ENCODE results near the gene DTX4. TPM values are rescaled to one million over a fixed set of nuclear protein-coding genes. Genes with fewer than 3 reads are reported as not detected.

DTX4 gene
- polyA plus RNA-seq, 3 donors = 52.9 to 66.2 (median 53.9) TPM

DNA sequence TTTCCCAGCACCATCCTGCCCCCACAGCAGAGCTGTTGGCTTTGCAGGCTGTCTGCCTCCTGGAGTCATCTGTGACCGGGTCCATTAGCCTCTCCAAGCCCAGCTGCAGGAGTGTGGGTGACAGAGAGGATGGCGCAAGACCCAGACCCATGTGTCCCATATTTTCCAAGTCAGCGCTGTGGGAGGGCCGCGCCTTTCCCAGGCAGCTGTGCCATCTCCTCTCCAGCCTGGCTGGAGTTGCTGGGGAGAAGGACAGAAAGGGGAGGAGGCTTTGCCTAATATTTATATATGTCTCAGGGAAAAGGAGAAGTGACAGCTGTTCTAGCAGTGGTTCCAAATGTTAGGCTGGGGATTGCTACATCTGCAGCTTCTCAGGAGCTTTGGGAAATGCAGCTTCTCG lies 15.7 kb downstream of the DTX4 start:
- peak; percentile 82 for DNase-seq

DNA sequence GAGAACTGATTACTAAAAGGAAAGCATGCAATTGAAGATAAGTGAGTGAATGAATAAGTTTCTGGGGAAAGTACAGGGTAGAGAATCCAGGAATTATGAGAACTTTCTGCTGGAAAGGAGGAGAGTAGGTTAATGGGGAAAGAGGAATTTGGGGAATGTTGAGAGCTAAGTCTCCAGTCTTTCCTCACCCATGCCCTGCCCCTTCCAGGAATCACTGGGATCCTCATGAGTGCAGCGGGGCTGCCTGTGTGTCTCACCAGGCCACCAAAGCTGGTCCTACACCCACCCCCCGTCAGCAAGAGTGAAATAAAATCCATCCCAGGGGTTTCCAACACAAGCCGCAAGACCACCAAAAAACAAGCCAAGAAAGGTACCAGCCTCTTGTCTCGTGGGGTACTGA lies 17.0 kb downstream of the DTX4 start:
- DNase-seq = no peak

DNA sequence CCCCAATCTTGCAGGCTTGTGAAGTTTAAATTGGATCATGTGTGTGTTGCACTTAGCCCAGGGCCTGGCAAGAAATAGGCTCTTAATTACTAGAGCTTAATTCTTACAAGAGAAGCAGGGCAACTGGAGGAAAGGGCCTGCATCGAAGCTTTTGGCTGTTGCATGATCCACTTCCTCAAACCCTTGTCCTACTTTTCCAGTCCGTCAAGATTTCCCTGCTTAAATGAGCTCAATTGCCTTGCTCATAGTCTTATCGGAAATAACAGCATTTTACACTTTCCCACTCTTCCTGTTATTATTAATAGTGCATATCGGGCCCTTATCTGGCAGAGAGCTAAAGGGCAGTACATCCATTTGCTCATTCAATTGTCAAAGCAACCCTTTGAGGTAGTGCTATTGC lies 18.1 kb downstream of the DTX4 start:
- DNase-seq = no peak

DNA sequence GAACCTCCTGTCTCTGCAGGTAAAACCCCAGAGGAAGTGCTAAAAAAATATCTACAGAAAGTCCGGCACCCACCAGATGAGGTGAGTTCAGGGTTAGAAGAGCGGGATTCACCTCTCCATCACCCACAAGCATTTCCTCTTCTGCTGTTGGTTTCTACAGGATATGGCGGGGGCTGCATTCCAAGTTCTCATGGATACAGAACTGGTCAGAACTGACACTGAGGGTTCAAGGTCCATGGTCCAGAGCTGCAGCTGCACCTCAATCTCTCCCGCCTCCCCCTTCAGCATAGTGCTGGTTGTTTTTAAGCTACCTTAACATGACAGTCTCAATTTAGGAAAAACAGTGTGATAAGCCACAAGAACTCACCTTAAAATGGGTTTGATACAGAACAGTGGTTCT lies 19.2 kb downstream of the DTX4 start:
- DNase-seq = no peak

DNA sequence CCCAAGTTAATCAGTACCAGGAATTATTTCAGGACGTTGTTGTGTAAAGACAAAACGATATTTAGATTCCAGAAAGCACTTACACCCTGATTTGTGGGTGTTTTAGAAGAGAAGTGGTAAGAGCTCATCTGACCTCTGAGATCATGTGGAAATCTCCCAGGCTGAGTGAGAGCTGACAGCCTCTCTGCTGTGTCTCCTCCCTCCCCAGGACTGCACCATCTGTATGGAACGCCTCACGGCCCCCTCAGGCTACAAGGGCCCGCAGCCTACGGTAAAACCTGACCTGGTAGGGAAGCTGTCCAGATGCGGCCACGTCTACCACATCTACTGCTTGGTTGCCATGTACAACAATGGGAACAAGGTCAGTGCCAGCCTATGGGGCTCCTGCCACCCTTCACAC lies 20.0 kb downstream of the DTX4 start:
- DNase-seq = no peak

DNA sequence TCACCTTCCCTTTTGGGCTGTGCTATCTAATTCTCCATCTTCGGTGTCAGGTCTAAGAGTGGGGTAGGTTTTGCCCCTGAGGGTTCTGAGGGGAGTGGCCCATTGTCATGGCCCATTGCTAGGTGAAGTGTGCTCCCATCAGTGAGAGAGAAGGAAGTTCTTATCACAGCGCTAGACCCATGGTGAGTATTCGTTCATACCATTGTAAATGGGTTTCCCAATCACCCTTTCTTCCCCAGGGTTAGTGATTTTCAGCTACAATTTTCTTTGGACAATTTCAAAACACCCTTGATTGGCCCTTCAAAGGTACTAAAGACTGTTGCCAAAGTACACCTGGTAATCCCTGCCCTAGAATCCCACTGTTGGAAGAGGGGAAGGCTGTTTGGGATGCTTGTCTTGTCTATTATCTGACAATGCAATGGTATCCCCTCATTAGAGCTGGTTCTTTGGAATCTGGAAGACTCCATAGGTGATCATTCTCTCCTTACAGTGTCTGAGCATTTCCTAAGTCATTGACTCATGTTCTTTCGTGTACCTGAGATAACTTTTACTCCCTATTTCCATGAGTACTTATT lies 20.6 kb downstream of the DTX4 start:
- no peak for DNase-seq

DNA sequence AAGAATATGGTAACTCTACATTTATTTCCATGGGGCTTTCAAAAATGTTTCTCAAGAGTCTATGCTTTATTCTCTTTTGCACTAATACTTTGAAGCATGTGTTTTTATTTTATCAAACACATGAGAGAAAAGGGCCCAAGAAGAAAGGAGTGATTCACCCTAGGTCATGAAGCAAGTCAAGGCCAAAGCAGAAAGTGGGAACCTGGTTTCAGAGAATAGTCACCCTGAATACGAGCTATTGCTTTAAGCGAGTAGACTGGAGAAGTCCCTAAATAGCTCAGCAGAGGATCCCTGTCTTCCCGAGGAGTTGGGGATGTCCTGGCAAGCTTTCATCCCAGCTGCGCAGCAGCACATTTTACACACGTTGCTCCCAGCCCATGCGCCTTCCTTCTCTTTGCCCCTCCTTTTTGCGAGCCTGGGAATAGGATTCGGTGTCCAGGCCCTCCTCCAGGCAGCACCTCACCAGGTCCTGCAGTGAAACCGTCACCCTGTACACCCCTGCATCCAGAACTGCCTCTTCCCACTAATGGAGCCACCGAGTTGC lies 21.7 kb downstream of the DTX4 start:
- DNase-seq = no peak

DNA sequence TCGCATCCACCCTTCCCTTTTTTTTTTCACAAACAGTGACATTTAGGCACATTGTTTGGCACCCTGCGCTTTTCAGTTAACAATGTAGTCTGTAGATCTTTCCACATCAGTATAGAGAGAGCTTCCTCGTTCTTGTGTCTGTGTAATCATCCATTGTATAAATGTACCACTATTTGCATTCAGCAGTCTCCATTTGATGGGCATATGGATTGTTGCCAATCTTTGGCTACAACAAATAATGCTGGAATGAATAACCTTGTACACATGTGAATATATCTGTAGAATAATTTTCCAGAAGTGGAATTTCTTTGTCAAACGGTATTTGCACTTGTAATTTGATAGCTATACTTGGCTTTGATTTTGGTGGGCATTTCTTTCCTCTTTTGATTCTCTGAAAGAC lies 23.7 kb downstream of the DTX4 start:
- DNase-seq = no peak

DNA sequence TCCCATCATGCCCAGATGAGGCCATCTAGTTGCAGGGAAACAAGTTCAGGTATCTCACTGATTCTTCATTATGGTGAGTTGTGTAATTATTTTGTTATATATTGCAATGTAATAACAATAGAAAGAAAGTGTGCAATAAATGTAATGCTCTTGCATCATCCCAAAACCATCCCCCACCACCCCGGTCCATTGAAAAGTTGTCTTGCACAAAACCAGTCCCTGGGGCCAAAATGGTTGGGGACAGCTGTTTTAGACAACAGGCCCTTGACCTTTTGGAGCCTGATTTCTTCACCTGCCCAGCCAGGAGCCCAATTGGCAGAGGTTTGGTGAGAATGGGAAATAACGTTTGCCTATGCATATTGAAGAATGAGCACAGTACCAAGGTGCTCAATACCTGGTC lies 24.8 kb downstream of the DTX4 start:
- DNase-seq = no peak

DNA sequence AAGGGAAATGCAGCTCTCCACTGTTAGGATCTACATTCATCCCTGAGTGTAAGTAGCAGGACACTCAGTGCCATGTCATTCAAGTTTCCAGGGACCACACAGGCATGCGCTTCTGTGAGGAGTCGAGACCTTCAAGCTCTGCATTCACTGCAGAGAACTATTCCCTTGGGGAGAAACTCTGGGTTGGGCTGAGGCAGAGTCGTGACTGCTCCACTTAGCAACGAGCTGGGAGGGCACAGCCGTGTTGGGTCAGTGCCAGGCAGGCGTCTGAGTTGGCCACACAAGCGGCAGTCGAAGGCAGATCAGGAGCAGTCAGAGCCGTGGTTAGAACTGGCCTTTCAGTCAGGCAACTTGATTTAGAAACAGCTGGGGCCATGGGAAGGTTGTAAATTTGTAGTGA lies 26.1 kb downstream of the DTX4 start:
- DNase-seq = peak; percentile 69

DNA sequence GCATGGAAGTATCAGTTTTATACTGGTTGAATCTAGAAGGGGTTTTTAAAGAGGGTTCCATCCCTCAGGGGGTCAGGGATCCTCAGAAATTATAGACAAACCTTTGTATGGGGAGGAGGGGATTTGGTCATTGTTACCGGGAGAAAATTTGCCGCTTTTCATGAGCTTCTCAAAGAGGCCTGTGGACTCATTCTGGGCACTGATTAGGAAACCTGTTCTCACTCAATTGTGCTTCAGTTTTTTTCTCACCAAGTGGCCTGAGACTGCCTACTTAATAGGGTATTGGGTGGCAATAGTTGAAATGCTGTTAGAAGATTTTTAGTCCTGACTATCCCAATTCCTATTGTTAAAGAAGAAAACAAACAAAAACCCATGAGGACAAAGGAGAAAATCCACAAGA lies 26.8 kb downstream of the DTX4 start:
- no peak for DNase-seq

DNA sequence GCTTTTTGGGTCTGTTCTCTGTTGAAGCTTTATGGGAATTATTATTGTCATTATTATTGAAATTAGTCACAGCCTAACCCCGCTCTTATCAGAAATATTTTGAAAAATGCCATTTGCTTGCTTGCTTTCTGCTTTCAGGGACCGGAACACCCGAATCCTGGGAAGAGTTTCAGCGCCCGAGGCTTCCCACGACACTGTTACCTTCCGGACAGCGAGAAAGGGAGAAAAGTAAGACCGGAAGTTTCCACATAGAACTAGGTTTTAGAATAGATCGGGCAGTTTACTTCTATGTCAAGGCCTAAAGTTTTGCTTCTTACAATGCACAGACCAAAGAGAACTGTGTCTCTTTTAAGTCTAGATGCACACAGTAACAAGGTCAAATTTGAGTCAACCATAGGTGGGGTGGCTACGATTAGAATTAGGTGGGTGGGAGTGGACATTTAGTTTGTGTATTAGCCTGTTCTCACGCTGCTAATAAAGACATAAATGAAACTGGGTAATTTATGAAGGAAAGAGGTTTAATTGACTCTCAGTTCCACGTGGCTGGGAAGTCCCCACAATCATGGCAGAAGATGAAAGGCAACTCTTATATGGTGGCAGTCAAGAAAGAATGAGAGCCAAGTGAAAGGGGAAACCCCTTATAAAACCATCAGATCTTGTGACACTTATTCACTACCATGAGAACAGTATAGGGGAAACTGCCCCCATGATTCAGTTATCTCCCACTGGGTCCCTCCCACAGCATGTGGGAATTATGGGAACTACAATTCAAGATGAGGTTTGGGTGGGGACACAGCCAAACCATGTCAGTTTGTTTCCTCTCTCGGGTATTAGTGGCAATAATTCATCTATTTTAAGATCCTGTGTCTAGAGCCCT lies 27.9 kb downstream of the DTX4 start:
- no peak for DNase-seq

DNA sequence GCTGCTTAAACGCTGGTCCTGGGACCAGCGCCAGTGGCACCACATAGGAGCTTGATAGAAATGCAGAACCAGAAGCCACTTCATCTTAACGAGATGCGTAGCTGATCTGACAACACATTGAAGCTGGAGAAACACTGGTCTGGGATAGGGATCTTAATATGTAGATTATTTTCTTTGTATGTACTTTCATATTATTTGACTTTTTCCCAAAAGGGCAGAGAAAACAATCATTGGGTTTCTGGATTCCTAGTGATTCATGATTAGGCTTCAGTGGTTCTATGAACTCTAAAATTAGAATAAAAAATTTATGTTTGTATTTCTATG lies 28.5 kb downstream of the DTX4 start:
- no peak for DNase-seq

DNA sequence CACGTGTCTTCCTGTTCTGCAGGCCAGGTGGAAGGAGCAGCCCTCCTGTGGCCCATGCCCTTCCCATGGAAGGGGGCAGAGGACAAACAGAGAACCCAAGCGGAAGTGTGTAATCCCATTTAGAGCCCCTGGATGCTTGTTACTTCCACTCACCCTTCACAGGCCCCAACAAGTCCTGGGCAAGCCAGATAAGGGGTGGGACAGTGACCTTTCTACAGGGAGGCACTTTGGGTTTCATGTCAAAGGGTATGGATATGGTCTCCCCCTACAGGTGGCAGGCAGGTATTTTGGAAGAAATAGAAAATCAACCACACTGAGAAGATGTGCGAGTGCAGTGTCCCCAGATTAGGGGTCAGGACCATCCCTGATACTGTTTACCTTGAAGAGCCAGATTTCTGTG lies 29.4 kb downstream of the DTX4 start:
- DNase-seq = no peak

DNA sequence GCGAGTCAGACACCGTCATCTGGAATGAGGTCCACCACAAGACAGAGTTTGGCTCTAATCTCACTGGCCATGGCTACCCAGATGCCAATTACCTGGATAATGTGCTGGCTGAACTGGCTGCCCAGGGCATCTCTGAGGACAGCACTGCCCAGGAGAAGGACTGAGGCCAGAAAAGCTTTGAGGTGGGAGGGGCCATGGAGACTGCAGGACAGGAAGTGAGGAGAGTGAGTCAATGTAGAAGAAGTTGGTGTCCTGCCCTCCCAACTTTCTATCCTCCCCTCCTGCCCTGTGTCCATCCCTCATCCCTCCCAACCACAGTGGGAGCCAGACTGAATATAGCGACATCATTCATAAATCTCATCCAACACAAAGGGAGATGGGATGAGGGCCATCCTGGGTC lies 32.8 kb downstream of the DTX4 start:
- no peak for DNase-seq

DNA sequence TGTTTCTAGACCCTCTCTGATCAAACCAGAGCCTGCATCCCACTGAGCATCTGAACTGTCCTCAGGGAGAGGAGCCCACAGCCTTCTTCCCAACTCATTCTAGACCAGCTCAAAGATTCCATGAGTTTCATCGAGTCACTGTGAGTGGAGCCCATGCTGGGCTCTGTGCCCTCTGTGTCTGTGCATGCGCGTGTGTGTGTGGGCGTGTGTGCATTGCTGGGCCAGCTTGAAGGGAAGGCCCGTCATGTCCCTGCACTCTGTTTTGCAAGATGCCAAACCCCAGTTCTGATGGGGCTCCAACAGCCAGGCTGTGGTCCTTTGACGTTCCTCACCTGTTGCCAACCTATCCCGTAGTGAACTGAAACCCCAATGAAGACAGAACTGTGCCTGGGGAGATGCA lies 33.7 kb downstream of the DTX4 start:
- no peak for DNase-seq

DNA sequence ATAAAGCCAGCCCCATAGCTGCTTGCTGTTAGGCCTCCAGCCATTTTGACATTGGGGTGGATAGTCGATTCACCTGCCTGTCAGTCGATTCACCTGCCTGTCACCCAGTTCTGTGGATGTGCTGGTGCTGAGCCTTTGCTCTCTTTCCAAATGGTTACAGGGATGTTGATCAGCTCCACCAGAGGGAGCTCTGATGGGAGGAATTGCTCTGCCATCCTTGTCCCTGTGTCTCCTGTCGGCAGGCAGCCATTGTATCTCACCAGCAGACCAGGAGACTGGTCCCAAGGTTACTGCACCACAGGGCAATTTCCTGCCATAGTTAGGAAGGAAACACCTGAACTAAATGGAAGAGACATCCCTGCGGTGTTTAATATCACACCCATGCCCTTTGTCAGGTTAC lies 34.7 kb downstream of the DTX4 start:
- DNase-seq = no peak

DNA sequence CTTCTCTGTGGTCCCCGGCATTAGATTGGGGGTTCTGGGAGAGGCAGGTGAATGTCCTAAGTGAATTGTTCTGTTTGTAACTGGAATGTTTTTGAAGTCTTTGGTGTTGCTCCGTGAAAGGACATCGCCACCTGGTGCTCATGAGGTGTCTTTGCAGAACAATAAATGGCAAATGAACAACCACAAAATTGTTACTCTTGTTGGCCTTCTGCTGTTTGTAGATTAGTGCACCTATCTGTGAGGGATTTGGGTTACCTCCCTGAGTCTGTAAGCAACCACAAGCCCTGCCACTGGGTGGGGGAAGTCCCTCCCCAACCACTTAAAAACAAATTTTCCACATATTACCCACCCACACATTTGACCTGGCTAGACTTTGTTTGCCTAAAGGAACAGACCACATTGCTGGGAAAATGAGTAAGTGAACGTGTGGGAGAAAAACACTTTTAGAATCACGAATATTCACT lies 36.1 kb downstream of the DTX4 start:
- DNase-seq = peak; percentile 48

DNA sequence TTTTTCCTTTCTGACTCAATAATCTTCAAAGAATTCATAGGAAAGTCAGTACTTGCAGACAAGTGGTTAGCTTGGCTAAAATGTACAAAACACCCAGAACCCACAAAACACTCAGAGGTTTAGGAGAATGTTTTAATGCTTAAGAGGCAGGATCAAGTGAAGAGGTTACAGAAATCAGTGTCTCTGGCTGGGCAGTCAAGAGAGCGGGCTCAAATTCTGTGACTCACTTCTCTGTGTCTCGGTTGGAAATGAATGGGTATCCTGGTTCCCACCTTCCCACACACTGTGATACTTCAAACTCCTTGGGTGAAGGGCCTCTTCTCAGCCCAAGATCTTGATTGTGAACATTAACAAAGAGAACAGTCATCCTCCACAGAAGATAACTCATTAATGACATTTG lies 37.0 kb downstream of the DTX4 start:
- no peak for DNase-seq

DNA sequence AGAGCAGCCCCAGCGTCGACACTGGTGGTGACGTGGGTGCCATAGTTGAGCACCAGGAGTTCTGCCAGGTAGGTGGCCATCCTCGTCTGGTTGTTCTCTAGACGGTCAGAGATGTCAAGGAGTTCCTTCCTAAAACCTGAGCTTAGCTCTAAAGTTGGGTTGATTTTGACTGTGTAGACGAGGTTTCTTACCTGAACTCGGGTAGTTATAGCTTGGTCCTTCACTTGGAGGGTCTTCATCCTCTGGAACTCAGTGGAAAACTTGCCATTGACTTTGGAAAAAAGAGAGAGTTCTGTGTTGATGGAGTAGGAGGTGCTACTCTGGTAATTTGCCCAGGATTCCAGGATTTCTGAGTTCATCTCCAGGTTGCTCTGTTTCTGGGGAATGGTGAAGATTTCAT lies 40.3 kb downstream of the DTX4 start:
- no peak for DNase-seq

DNA sequence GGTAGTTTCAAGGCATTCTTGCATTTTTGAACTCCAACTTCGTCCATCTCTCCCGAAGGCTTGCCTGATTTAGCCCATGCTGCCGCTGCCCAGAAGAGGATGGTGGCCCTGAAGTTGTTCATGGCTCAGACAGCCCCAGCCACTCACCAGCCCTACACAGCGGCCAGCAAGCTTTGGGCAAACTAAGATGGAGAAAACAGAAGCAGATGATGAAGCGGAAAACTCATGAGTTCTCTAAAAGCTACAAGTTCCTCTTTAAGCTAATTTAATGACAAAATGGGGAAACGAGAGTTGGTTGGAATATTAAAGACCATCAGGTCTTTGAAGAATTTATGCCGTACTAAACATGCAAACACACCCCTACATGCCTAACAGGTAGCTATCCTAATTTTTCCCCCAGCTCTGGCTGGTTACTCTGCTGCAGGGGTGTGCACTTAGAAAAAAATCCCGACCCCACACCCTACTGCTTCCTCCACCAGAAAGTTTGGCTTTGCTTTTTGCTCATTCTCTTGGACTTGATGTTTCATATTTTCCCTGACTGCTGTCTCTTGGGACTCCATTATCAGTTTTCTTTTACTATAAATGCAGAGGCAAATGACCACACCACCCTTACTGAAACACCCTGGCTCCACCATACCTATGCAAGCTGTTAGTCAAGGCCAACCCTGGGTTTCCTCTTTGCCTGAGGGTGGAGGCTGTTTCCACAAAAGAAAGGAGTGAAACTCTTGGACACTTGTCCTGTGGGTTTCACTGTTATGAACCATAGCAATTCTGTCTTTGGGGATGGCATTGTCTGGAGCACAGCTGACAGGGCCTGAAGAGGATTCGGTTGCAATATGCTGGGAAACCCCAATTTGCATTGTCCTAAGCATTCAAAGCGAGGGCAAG lies 41.1 kb downstream of the DTX4 start, which contains the start of gene MPEG1:
Gene MPEG1 (minus strand): TSS at position 184 of the 888 bp plus-strand sequence. CDS start 62 bp downstream, at position 122.
- DNase-seq = no peak

DNA sequence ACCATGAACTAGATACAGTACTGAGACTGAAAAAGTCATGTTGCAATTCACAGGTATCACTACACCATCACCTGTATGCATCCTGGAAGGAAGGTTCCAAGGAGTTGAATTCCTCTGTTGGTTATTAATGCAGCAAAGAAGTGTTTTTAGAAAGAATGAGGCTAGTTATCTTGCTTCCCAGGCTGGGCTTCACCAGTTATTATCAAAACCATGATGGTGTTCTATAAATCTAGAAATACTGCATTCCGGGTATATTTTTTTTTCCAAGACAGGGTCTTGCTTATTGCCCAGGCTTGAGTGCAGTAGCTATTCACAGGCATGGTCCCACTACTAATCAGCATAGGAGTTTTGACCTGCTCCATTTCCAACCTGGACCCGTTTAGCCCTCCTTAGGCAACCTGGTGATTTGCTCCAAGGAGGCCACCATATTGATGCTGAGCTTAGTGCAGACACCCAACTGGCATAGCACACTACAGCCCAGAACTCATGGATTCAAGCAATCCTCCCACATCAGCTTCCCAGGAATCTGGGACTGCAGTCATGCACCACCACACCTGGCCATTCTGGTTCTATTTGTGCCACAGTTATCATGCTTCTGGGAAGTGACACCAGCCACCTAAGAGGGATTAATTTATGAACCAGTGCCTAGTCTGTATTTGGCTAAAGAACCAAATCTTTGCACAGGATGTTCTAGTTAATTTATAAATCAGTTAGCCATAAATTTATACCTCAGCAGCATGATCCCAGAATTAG lies 42.4 kb downstream of the DTX4 start:
- no peak for DNase-seq
